A549 (cell line): Measurements from ENCODE around the gene LRCH1. TPM values are rescaled to one million over a fixed set of nuclear protein-coding genes. Genes with fewer than 3 reads are reported as not detected.

Source experiments
- ATAC-seq, 2 experiments: fragments of 200-7000 bp in 1 of 2; fragments of >200 bp in 1 of 2; cut with Nextera tagmentation in 1 of 2; cut with Tn5 transposase in 1 of 2; 3 replicates each; pipeline versions ENCODE4 v1.8.0 to v1.9.1; 2018 to 2020; ENCODE audit warnings: mild to moderate bottlenecking in 1 of 2, moderate library complexity in 1 of 2
- CTCF ChIA-PET: fragments of 300-600 bp; sonication (Branson Sonifier 250); formaldehyde crosslinking; extraction: SDS; loops from one replicate; lab custom pipeline; 2021; ENCODE audit warnings: antibody characterized with exemption, inconsistent platforms; lab: Yijun Ruan, JAX
- POLR2A ChIA-PET: fragments of 350-600 bp; formaldehyde crosslinking; extraction: SDS; loops from one replicate; lab custom pipeline; 2021; ENCODE audit warnings: antibody characterized with exemption, inconsistent platforms; lab: Yijun Ruan, JAX
- DNase-seq, 2 experiments: peaks; one replicate each; pipeline versions ENCODE4 v3.0.0 to v3.0.0-alpha.2; 2011 to 2016; ENCODE audit warnings: low read depth in 1 of 2, low spot score in 1 of 2
- FAIRE-seq: peaks from 2 replicates; lab custom pipeline; 2011; peaks lifted over from hg19 to GRCh38; lab: Jason Lieb, UNC
- H3K27ac ChIP-seq, 2 experiments: fragments of >200 bp; sonication (Bioruptor Twin); formaldehyde crosslinking; 3 replicates each; pipeline ENCODE4 v1.5.1; 2016 to 2017
- H3K4me1 ChIP-seq: fragments of >200 bp; sonication (Bioruptor Twin); formaldehyde crosslinking; 3 replicates; pipeline ENCODE4 v1.6.1; 2016
- H3K4me2 ChIP-seq: fragments of >200 bp; sonication (Bioruptor Twin); formaldehyde crosslinking; 3 replicates; pipeline ENCODE4 v1.6.1; 2016
- H3K4me3 ChIP-seq: fragments of >200 bp; sonication (Bioruptor Twin); formaldehyde crosslinking; 3 replicates; pipeline ENCODE4 v1.5.1; 2016
- H3K9me3 ChIP-seq: fragments of >200 bp; sonication (Bioruptor Twin); formaldehyde crosslinking; 3 replicates; pipeline ENCODE4 v1.6.1; 2016
- CEBPB ChIP-seq, 2 experiments: fragments of >200 bp in 1 of 2; sonication (Bioruptor Twin) in 1 of 2; formaldehyde crosslinking in 1 of 2; IDR thresholded peaks; 2 replicates each; pipeline ENCODE4 v1.6.1; 2012 to 2016
- CHD2 ChIP-seq: fragments of 150-350 bp; IDR thresholded peaks from 2 replicates; pipeline ENCODE4 v1.6.1; 2014; ENCODE audit warnings: low read length; ENCODE audit not compliant: partially characterized antibody
- CHD4 ChIP-seq: fragments of 200-600 bp; sonication (generic); IDR thresholded peaks from 2 replicates; pipeline ENCODE4 v1.6.1; 2016; ENCODE audit warnings: antibody characterized with exemption, mild to moderate bottlenecking, borderline replicate concordance
- E2F6 ChIP-seq: IDR thresholded peaks from 2 replicates; pipeline ENCODE4 v1.6.1; 2012; ENCODE audit warnings: low read depth, borderline replicate concordance
- EHMT2 ChIP-seq: fragments of 200-600 bp; sonication (generic); IDR thresholded peaks from 2 replicates; pipeline ENCODE4 v1.6.1; 2016; ENCODE audit warnings: antibody characterized with exemption, low read depth, mild to moderate bottlenecking, moderate library complexity
- EP300 ChIP-seq, 2 experiments: fragments of >200 bp; sonication (Bioruptor Twin); formaldehyde crosslinking; IDR thresholded peaks; 2 replicates in 1 of 2; 3 replicates in 1 of 2; pipeline ENCODE4 v1.6.1; 2016 to 2017
- FOSB ChIP-seq: fragments of 250-450 bp; sonication (Bioruptor Pico); IDR thresholded peaks from 2 replicates; pipeline ENCODE4 v1.5.0; 2020; ENCODE audit warnings: mild to moderate bottlenecking, moderate library complexity
- GATA3 ChIP-seq: IDR thresholded peaks from 2 replicates; pipeline ENCODE4 v1.6.1; 2012; ENCODE audit warnings: borderline replicate concordance
- HES2 ChIP-seq: fragments of >200 bp; sonication (Bioruptor Twin); formaldehyde crosslinking; IDR thresholded peaks from 2 replicates; pipeline ENCODE4 v1.6.1; 2016
- HMGXB4 ChIP-seq: fragments of 250-450 bp; sonication (Bioruptor Pico); IDR thresholded peaks from 2 replicates; pipeline ENCODE4 v1.5.0; 2021; ENCODE audit warnings: mild to moderate bottlenecking, moderate library complexity, borderline replicate concordance
- HOXB5 ChIP-seq: fragments of 250-450 bp; sonication (Bioruptor Pico); IDR thresholded peaks from 2 replicates; pipeline ENCODE4 v1.5.0; 2020; ENCODE audit warnings: mild to moderate bottlenecking, moderate library complexity
- JUN ChIP-seq, 2 experiments: fragments of >200 bp; sonication (Bioruptor Twin); formaldehyde crosslinking; IDR thresholded peaks; 2 replicates in 1 of 2; 3 replicates in 1 of 2; pipeline ENCODE4 v1.6.1; 2016 to 2017
- JUNB ChIP-seq: fragments of >200 bp; sonication (Bioruptor Twin); formaldehyde crosslinking; IDR thresholded peaks from 2 replicates; pipeline ENCODE4 v1.6.1; 2016
- MAX ChIP-seq: IDR thresholded peaks from 2 replicates; pipeline ENCODE4 v1.6.1; 2012
- MYC ChIP-seq: IDR thresholded peaks from 2 replicates; pipeline ENCODE4 v1.6.1; 2012; ENCODE audit warnings: mild to moderate bottlenecking, inconsistent platforms, low read length, improper control_type of control experiment, borderline replicate concordance
- NPAS2 ChIP-seq: fragments of 250-450 bp; sonication (Bioruptor Pico); IDR thresholded peaks from 2 replicates; pipeline ENCODE4 v1.8.0; 2022; ENCODE audit warnings: mild to moderate bottlenecking, moderate library complexity, borderline replicate concordance
- POLR2A ChIP-seq: IDR thresholded peaks from 2 replicates; pipeline ENCODE4 v1.6.1; 2012; ENCODE audit warnings: mild to moderate bottlenecking, low read length
- RAD21 ChIP-seq, 2 experiments: fragments of >200 bp in 1 of 2; sonication (Bioruptor Twin) in 1 of 2; formaldehyde crosslinking in 1 of 2; IDR thresholded peaks in 1 of 2; conservative IDR thresholded peaks in 1 of 2; 2 replicates in 1 of 2; 3 replicates in 1 of 2; pipeline ENCODE4 v1.6.1; 2012 to 2018; ENCODE audit warnings: inconsistent platforms in 1 of 2
- RARB ChIP-seq: fragments of 250-450 bp; sonication (Bioruptor Pico); IDR thresholded peaks from 2 replicates; pipeline ENCODE4 v1.8.0; 2021; ENCODE audit warnings: mild to moderate bottlenecking, moderate library complexity
- REST ChIP-seq: fragments of 200-600 bp; sonication (generic); IDR thresholded peaks from 2 replicates; pipeline ENCODE4 v1.6.1; 2016; ENCODE audit warnings: antibody characterized with exemption, mild to moderate bottlenecking, moderate library complexity
- SREBF2 ChIP-seq: fragments of 450-650 bp; IDR thresholded peaks from 2 replicates; pipeline ENCODE4 v1.6.1; 2014; ENCODE audit warnings: mild to moderate bottlenecking, moderate library complexity
- TFCP2L1 ChIP-seq: fragments of 250-450 bp; sonication (Bioruptor Pico); IDR thresholded peaks from 2 replicates; pipeline ENCODE4 v1.5.0; 2021; ENCODE audit warnings: mild to moderate bottlenecking
- ZFP36 ChIP-seq: fragments of 450-650 bp; IDR thresholded peaks from 2 replicates; pipeline ENCODE4 v1.6.1; 2014; ENCODE audit warnings: borderline replicate concordance; ENCODE audit not compliant: partially characterized antibody
- WGBS: methylation state at CpG from one replicate; pipeline ENCODE4 v1.1.6; 2017; ENCODE audit errors: missing lambda C conversion rate; 5-methylcytosine and 5-hydroxymethylcytosine counted together
- polyA plus RNA-seq, 4 experiments: library from polyadenylated mRNA; depleted of rRNA in 3 of 4; stranded (reverse); fragments of >200 nt; fragmentation: RNase III in 1 of 4; extraction: RNeasy Plus Mini Kit Qiagen cat#74134 plus additional on column Dnase treatment in 1 of 4; gene quantifications; 2 replicates in 3 of 4; 3 replicates in 1 of 4; pipeline ENCODE4 v1.2.3, GENCODE V29; 2011 to 2017
- TF ChIP-seq, protein P1 (sequence below): fragments of 250-450 bp; sonication (Bioruptor Pico); IDR thresholded peaks from 2 replicates; pipeline ENCODE4 v1.5.0; 2020; ENCODE audit warnings: low read depth, mild to moderate bottlenecking, moderate library complexity
- TF ChIP-seq, protein P2 (sequence below): fragments of >200 bp; sonication (Bioruptor Twin); formaldehyde crosslinking; IDR thresholded peaks from 3 replicates; pipeline ENCODE4 v1.6.1; 2016
- TF ChIP-seq, protein P3 (sequence below): fragments of 450-650 bp; IDR thresholded peaks from 2 replicates; pipeline ENCODE4 v1.6.1; 2014; ENCODE audit warnings: antibody characterized with exemption

Gene LRCH1
- polyA plus RNA-seq, 2 of the 4 experiments (the other 2 are of a cell fraction): 8.5 to 16.4 TPM

DNA sequence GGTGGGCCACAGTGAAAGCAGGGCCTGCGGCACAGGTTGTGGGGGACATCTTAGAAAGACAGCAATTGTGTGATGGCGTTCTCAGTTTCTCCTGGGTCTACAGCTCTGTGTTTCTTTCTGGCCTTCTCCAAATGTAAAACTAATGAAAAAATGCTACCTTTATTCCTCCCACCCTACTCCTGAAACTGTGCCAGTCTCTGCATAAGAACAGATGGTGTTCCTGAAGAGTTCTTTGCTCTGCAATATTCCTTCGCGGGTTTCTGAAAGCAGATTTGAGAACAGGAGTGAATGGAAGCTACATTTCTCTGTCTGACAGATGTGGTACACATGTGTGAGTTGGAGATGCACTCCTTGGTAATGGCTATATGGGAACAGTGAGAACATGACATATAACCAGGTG is 18.0 kb upstream of the LRCH1 start (continued):
- TF ChIP-seq E2F6: no peak
- TF ChIP-seq GATA3: no peak
- TF ChIP-seq FOSB (CRISPR knock-in tag): no peak
- TF ChIP-seq EP300 (IDR thresholded peaks at IDR 0.05): no peak
- no peak for TF ChIP-seq TFCP2L1
- TF ChIP-seq NPAS2: no peak
- no peak for TF ChIP-seq JUNB
- TF ChIP-seq ZFP36: no peak
- no peak for TF ChIP-seq POLR2A
- TF ChIP-seq, protein P1, sequence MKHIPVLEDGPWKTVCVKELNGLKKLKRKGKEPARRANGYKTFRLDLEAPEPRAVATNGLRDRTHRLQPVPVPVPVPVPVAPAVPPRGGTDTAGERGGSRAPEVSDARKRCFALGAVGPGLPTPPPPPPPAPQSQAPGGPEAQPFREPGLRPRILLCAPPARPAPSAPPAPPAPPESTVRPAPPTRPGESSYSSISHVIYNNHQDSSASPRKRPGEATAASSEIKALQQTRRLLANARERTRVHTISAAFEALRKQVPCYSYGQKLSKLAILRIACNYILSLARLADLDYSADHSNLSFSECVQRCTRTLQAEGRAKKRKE (CRISPR knock-in tag): no peak
- no peak for TF ChIP-seq HOXB5
- TF ChIP-seq HMGXB4 (CRISPR knock-in tag): no peak
- no peak for TF ChIP-seq RAD21 (conservative IDR thresholded peaks at IDR 0.05 in 1 of 2, IDR thresholded peaks at IDR 0.05 in 1 of 2)

DNA sequence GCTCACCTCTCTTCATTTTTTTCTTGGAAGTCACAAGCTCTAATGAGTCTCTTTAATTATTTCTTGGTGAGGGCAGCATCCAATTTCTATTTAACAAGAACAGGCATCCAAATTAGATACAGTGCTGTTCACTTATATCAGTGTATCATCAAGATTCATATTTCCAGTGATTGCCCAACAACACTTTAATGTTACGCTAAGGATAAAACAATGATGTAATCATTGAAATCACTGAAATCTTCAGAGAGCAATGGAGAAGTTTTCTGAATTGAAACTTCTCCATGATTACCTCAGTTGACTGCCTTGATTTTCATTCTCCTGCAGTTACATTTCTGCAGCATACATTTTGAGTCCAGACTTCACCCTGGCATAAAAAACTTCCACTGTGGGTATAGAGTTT is 17.1 kb upstream of the LRCH1 start:
- Histone ChIP-seq H3K4me3 (no peak overlapping the region), H3K4me1 (peaks cover 38% of the 10 kb centered on the region), H3K9me3 (no peaks in the 10 kb centered on the region), H3K4me2 (no peak overlapping the region), H3K27ac (peak overlapping the region in 1 of 2 experiments; percentile 38; a peak in 1 of 6 replicates)
- TF ChIP-seq CEBPB (IDR thresholded peaks at IDR 0.05) (peak in 1 of 2 experiments; percentile 52; a peak in 1 of 4 replicates), HES2 (no peak)
- POLR2A ChIA-PET: no interaction called here
- DNase-seq: no peak
- no peak for FAIRE-seq
- CTCF ChIA-PET: no interaction called here
- ATAC-seq: no peak
- 87% methylated on average over 1 of the region's 1 CpG for WGBS

DNA sequence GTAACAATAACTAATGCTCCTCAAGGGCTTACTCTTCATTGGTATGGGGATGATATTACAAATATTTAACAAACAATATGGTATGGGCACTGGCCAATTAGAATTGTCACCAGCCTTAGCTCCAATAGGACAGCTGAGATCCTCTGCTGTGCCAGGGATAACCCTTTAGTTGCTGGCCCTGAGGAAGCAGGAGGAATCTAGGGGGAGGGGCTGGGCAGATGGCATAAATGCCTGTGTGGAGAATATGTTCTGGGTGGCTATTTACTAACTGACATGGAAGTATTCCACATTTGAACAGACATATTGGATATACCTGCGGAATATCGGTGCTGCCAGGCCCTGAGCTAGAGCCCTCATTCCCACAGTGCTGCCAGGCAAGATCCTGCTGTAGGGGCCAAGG is 16.6 kb upstream of the LRCH1 start:
- Histone ChIP-seq H3K4me1 (peaks cover 38% of the 10 kb centered on the region), H3K4me2 (no peak overlapping the region), H3K9me3 (no peaks in the 10 kb centered on the region), H3K4me3 (no peak overlapping the region), H3K27ac (peak overlapping the region; percentile 25 to 38; a peak in 2 of 6 replicates)
- POLR2A ChIA-PET: no interaction called here
- DNase-seq: no peak
- 80% methylated on average over 1 of the region's 2 CpGs for WGBS
- no peak; a peak in 1 of 6 replicates for ATAC-seq
- FAIRE-seq: no peak
- CTCF ChIA-PET: no interaction called here
- TF ChIP-seq CHD4 (no peak), EHMT2 (no peak), MAX (no peak), SREBF2 (no peak), JUN (IDR thresholded peaks at IDR 0.05) (no peak), CEBPB (IDR thresholded peaks at IDR 0.05) (no peak), HES2 (no peak), RARB (CRISPR knock-in tag) (no peak), RAD21 (conservative IDR thresholded peaks at IDR 0.05 in 1 of 2, IDR thresholded peaks at IDR 0.05 in 1 of 2) (no peak), FOSB (CRISPR knock-in tag) (no peak), REST (no peak), CHD2 (no peak), POLR2A (no peak), MYC (no peak), HOXB5 (no peak)
- TF ChIP-seq, protein P2, sequence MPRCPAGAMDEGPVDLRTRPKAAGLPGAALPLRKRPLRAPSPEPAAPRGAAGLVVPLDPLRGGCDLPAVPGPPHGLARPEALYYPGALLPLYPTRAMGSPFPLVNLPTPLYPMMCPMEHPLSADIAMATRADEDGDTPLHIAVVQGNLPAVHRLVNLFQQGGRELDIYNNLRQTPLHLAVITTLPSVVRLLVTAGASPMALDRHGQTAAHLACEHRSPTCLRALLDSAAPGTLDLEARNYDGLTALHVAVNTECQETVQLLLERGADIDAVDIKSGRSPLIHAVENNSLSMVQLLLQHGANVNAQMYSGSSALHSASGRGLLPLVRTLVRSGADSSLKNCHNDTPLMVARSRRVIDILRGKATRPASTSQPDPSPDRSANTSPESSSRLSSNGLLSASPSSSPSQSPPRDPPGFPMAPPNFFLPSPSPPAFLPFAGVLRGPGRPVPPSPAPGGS: no peak
- TF ChIP-seq, protein P3, sequence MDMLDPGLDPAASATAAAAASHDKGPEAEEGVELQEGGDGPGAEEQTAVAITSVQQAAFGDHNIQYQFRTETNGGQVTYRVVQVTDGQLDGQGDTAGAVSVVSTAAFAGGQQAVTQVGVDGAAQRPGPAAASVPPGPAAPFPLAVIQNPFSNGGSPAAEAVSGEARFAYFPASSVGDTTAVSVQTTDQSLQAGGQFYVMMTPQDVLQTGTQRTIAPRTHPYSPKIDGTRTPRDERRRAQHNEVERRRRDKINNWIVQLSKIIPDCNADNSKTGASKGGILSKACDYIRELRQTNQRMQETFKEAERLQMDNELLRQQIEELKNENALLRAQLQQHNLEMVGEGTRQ: no peak
